SK-N-SH (cell line): ENCODE data around the gene ITIH5.

ENCODE experiments used
- CTCF ChIP-seq: fragments of 200-600 bp; sonication (generic); IDR thresholded peaks from 2 replicates; pipeline ENCODE4 v1.6.1; 2017; ENCODE audit warnings: antibody characterized with exemption, mild to moderate bottlenecking, moderate library complexity
- REST ChIP-seq: IDR thresholded peaks from 2 replicates; pipeline ENCODE4 v1.6.1; 2012; ENCODE audit warnings: mild to moderate bottlenecking, low read depth, low read length, moderate library complexity

GRCh38 chr10:7513936-7514335 lies 152.8 kb downstream of the ITIH5 start:
- TF ChIP-seq CTCF (no peak), REST (no peak)
